Measurements from ENCODE around the gene C9orf78. TPM values are rescaled to one million over a fixed set of nuclear protein-coding genes. Genes with fewer than 3 reads are reported as not detected.

C9orf78 gene
- total and polyA plus RNA-seq, 9 of the 15 experiments (the other 6 are each of a cell fraction or from before 2014, with no cell fraction given): 94.6 to 266 (median 202) TPM

DNA sequence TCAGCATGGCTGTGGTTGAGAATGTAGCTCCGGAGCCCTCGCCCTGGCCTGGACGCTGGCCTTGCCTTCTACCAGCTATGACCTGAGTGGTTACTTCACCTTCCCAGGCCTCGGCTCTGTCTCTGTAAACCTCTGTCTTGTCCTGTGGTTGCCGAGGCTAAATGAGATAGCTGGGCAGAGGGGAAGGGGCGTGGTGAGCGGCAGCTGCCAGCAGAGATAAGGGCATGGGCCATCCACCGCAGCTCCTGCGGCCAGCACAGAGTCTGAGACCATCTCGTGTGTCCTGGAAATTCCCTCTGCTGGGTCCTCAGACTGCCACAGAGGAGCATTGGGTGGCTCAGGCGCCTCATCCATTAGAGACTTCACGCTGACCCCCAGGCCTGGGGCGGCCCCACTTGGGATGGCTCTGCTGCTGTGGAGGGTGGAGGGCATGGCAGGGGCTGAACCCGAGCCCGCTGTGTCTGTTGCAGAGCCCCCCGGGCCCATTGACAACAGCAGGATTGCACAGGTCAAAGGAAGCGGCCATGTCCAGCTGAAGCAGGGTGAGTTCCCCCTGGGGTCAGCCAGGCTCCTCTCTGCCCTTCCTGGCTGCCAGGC is 44.1 kb upstream of the C9orf78 start (continued):
- TF ChIP-seq ZNF12 (CRISPR knock-in tag; IDR thresholded peaks at IDR 0.05) (no peak), NFXL1 (CRISPR knock-in tag; IDR thresholded peaks at IDR 0.05) (no peak), SMARCE1 (IDR thresholded peaks at IDR 0.05) (no peak), PHF21A (IDR thresholded peaks at IDR 0.05; ENCODE audit: borderline replicate concordance, low read depth) (no peak), HMG20B (CRISPR knock-in tag; IDR thresholded peaks at IDR 0.05) (no peak), ELF1 (tag; IDR thresholded peaks at IDR 0.05) (no peak), NRF1 (conservative IDR thresholded peaks at IDR 0.05 in 1 of 2, IDR thresholded peaks at IDR 0.05 in 1 of 2) (no peak), HSF4 (CRISPR knock-in tag; IDR thresholded peaks at IDR 0.05; ENCODE audit: borderline replicate concordance) (no peak), HMGN3 (IDR thresholded peaks at IDR 0.05; ENCODE audit: borderline replicate concordance, extremely low read depth, insufficient read length, low read depth, low read length) (no peak), NELFE (IDR thresholded peaks at IDR 0.05; ENCODE audit: insufficient read depth, insufficient read length) (no peak), TEAD1 (CRISPR knock-in tag; IDR thresholded peaks at IDR 0.05) (peak in 1 of 2 experiments; percentile 84; a peak in 1 of 4 replicates), ARNT (IDR thresholded peaks at IDR 0.05) (no peak), PRPF4 (IDR thresholded peaks at IDR 0.05; ENCODE audit: insufficient read depth, low read depth, low read length, poor library complexity, severe bottlenecking) (no peak), XRCC3 (IDR thresholded peaks at IDR 0.05) (no peak), NR3C1 (CRISPR knock-in tag; IDR thresholded peaks at IDR 0.05) (no peak), ZNF239 (CRISPR knock-in tag; IDR thresholded peaks at IDR 0.05) (peak; percentile 66), YBX1 (IDR thresholded peaks at IDR 0.05) (no peak), ZBTB8A (IDR thresholded peaks at IDR 0.05; ENCODE audit: partially characterized antibody) (no peak)
- TF ChIP-seq, protein P1, sequence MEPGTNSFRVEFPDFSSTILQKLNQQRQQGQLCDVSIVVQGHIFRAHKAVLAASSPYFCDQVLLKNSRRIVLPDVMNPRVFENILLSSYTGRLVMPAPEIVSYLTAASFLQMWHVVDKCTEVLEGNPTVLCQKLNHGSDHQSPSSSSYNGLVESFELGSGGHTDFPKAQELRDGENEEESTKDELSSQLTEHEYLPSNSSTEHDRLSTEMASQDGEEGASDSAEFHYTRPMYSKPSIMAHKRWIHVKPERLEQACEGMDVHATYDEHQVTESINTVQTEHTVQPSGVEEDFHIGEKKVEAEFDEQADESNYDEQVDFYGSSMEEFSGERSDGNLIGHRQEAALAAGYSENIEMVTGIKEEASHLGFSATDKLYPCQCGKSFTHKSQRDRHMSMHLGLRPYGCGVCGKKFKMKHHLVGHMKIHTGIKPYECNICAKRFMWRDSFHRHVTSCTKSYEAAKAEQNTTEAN (CRISPR knock-in tag; IDR thresholded peaks at IDR 0.05): no peak
- TF ChIP-seq, protein P2, sequence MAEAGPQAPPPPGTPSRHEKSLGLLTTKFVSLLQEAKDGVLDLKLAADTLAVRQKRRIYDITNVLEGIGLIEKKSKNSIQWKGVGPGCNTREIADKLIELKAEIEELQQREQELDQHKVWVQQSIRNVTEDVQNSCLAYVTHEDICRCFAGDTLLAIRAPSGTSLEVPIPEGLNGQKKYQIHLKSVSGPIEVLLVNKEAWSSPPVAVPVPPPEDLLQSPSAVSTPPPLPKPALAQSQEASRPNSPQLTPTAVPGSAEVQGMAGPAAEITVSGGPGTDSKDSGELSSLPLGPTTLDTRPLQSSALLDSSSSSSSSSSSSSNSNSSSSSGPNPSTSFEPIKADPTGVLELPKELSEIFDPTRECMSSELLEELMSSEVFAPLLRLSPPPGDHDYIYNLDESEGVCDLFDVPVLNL (CRISPR knock-in tag; IDR thresholded peaks at IDR 0.05; ENCODE audit: low read depth): no peak
- TF ChIP-seq, protein P3, sequence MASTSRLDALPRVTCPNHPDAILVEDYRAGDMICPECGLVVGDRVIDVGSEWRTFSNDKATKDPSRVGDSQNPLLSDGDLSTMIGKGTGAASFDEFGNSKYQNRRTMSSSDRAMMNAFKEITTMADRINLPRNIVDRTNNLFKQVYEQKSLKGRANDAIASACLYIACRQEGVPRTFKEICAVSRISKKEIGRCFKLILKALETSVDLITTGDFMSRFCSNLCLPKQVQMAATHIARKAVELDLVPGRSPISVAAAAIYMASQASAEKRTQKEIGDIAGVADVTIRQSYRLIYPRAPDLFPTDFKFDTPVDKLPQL (IDR thresholded peaks at IDR 0.05; ENCODE audit: extremely low read depth, insufficient read length): no peak
- TF ChIP-seq, protein P4, sequence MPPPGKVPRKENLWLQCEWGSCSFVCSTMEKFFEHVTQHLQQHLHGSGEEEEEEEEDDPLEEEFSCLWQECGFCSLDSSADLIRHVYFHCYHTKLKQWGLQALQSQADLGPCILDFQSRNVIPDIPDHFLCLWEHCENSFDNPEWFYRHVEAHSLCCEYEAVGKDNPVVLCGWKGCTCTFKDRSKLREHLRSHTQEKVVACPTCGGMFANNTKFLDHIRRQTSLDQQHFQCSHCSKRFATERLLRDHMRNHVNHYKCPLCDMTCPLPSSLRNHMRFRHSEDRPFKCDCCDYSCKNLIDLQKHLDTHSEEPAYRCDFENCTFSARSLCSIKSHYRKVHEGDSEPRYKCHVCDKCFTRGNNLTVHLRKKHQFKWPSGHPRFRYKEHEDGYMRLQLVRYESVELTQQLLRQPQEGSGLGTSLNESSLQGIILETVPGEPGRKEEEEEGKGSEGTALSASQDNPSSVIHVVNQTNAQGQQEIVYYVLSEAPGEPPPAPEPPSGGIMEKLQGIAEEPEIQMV (tag; conservative IDR thresholded peaks at IDR 0.05; ENCODE audit: low read depth): no peak
- TF ChIP-seq, protein P5, sequence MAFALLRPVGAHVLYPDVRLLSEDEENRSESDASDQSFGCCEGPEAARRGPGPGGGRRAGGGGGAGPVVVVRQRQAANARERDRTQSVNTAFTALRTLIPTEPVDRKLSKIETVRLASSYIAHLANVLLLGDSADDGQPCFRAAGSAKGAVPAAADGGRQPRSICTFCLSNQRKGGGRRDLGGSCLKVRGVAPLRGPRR (CRISPR knock-in tag; IDR thresholded peaks at IDR 0.05): no peak
